T-cell (primary cell): Measurements from ENCODE around the gene UNC5A. TPM values are rescaled to one million over a fixed set of nuclear protein-coding genes. Genes with fewer than 3 reads are reported as not detected.

Source experiments
- ATAC-seq, 4 experiments: fragments of 200-7000 bp in 3 of 4; fragments of 150-1000 bp in 1 of 4; cut with Tn5 transposase; replicated peaks in 1 of 4; 1 replicate in 3 of 4; 2 replicates in 1 of 4; pipeline ENCODE4 v1.10.0; 2021; ENCODE audit warnings: moderate library complexity in 3 of 4, mild to moderate bottlenecking in 2 of 4, moderate number of reproducible peaks in 1 of 4
- CTCF ChIA-PET, 2 donors: fragments of 300-600 bp; sonication (Branson Sonifier 250); formaldehyde crosslinking; loops; one replicate each; lab custom pipeline; 2022; ENCODE audit warnings: antibody characterized with exemption in 2 of 2; lab: Charles Lee
- POLR2A ChIA-PET, 2 donors: fragments of 300-600 bp; sonication (Branson Sonifier 250); formaldehyde crosslinking; loops; one replicate each; lab custom pipeline; 2022; ENCODE audit warnings: antibody characterized with exemption in 2 of 2; lab: Charles Lee
- DNase-seq, 35 experiments: peaks; one replicate each; pipeline versions ENCODE4 v3.0.0 to v3.0.0-alpha.2; 2013 to 2023
- H3K27ac ChIP-seq: one replicate; pipeline ENCODE4 v1.5.1; 2013; ENCODE audit warnings: low read length
- H3K27me3 ChIP-seq, 2 experiments: replicated peaks in 1 of 2; 1 replicate in 1 of 2; 2 replicates in 1 of 2; pipeline versions ENCODE4 v1.6.1 to v1.7.0; 2013; ENCODE audit warnings: low read length in 1 of 2, mixed read lengths in 1 of 2; ENCODE audit not compliant: control insufficient read depth in 2 of 2, insufficient read depth in 2 of 2; ENCODE audit errors: extremely low read depth in 1 of 2
- H3K36me3 ChIP-seq, 2 donors: 1 replicate in 1 of 2; 2 replicates in 1 of 2; pipeline versions ENCODE4 v1.6.1 to v1.7.0; 2013; ENCODE audit warnings: low read length in 1 of 2; ENCODE audit not compliant: control insufficient read depth in 2 of 2, insufficient read depth in 1 of 2; ENCODE audit errors: extremely low read depth in 1 of 2
- H3K4me1 ChIP-seq, 2 experiments: 1 replicate in 1 of 2; 2 replicates in 1 of 2; pipeline versions ENCODE4 v1.6.1 to v1.7.0; 2013; ENCODE audit warnings: low read length in 2 of 2, mixed read lengths in 1 of 2; ENCODE audit not compliant: insufficient read depth in 2 of 2, control insufficient read depth in 1 of 2; ENCODE audit errors: extremely low read depth in 1 of 2
- H3K4me3 ChIP-seq, 2 donors: 1 replicate in 1 of 2; 2 replicates in 1 of 2; pipeline versions ENCODE4 v1.5.1 to v1.7.0; 2013; ENCODE audit warnings: mild to moderate bottlenecking in 2 of 2, low read length in 1 of 2, moderate library complexity in 1 of 2; ENCODE audit not compliant: control insufficient read depth in 1 of 2; ENCODE audit errors: extremely low read depth in 1 of 2
- H3K9me3 ChIP-seq: 2 replicates; pipeline ENCODE4 v1.7.0; 2013
- H3K27ac Mint-ChIP-seq, 2 donors: one replicate each; pipeline ENCODE4 v1.8.0; 2020 to 2021; ENCODE audit warnings: mild to moderate bottlenecking in 2 of 2, mixed read lengths in 2 of 2
- H3K27me3 Mint-ChIP-seq, 2 donors: one replicate each; pipeline ENCODE4 v1.8.0; 2021 to 2022; ENCODE audit warnings: mixed read lengths in 2 of 2
- H3K36me3 Mint-ChIP-seq: one replicate; pipeline ENCODE4 v1.8.0; 2021; ENCODE audit warnings: mixed read lengths
- H3K4me1 Mint-ChIP-seq, 3 donors: one replicate each; pipeline ENCODE4 v1.8.0; 2020 to 2022; ENCODE audit warnings: mixed read lengths in 3 of 3, mild to moderate bottlenecking in 1 of 3
- H3K4me3 Mint-ChIP-seq, 3 donors: one replicate each; pipeline ENCODE4 v1.8.0; 2020 to 2022; ENCODE audit warnings: mild to moderate bottlenecking in 3 of 3, mixed read lengths in 3 of 3, moderate library complexity in 3 of 3
- H3K9me3 Mint-ChIP-seq, 3 donors: one replicate each; pipeline ENCODE4 v1.8.0; 2020 to 2022; ENCODE audit warnings: mixed read lengths in 3 of 3
- whole genome bisulfite sequencing: methylation state at CpG from one replicate; pipeline ENCODE4 v1.1.5; 2013; ENCODE audit warnings: missing lambda C conversion rate; ENCODE audit not compliant: insufficient coverage; 5-methylcytosine and 5-hydroxymethylcytosine counted together
- total RNA-seq, 35 experiments: library from RNA in 6 of 35; stranded (reverse) in 6 of 35; fragments of 120-200 nt in 1 of 35; gene quantifications; one replicate each; pipeline versions ENCODE4 v1.2.1 to v1.2.4 and lab custom pipeline; 2013 to 2026

The UNC5A gene
- total RNA-seq, 5 donors from 2014 or later (not counting 1 experiment from before 2014, with no cell fraction given): not detected

- Mint-ChIP-seq H3K4me3 (no peak overlapping the region), H3K4me1 (no peaks in the 10 kb centered on the region), H3K27me3 (peaks cover 27 to 50% of the 10 kb centered on the region in 2 donors), H3K27ac (no peak overlapping the region), H3K36me3 (no peaks in the 10 kb centered on the region), H3K9me3 (no peaks in the 10 kb centered on the region)
- Histone ChIP-seq H3K4me3 (no peak overlapping the region), H3K4me1 (no peaks in the 10 kb centered on the region), H3K27me3 (peaks cover 0 to 64% of the 10 kb centered on the region in 2 experiments), H3K9me3 (no peaks in the 10 kb centered on the region), H3K36me3 (no peaks in the 10 kb centered on the region), H3K27ac (no peak overlapping the region)
- DNase-seq (no peak), ATAC-seq (no peak)
- WGBS: 63% methylated on average over 9 of the region's 15 CpGs
- ChIA-PET CTCF (no interaction called here), POLR2A (no interaction called here)
Measured at GRCh38 chr5:176836811-176837706, 26.7 kb downstream of the UNC5A start.

GRCh38 chr5:176837707-176838115 is 27.4 kb downstream of the UNC5A start:
- DNase-seq (peak; percentile 14 to 81 (median 67)), ATAC-seq (peak; percentile 71 to 82 (median 74))
- peaks cover 21 to 47% of the 10 kb centered on the region in 2 donors for H3K27me3 Mint-ChIP-seq
- no peaks in the 10 kb centered on the region for H3K36me3 ChIP-seq
- no peaks in the 10 kb centered on the region for H3K4me1 Mint-ChIP-seq
- no peak overlapping the region for H3K27ac ChIP-seq
- no peak overlapping the region for H3K4me3 Mint-ChIP-seq
- 11% methylated on average over 10 of the region's 16 CpGs for WGBS
- ChIA-PET CTCF (no interaction called here), POLR2A (no interaction called here)
- no peak overlapping the region for H3K4me3 ChIP-seq
- no peaks in the 10 kb centered on the region for H3K9me3 Mint-ChIP-seq
- no peak overlapping the region for H3K27ac Mint-ChIP-seq
- no peaks in the 10 kb centered on the region for H3K36me3 Mint-ChIP-seq
- no peaks in the 10 kb centered on the region for H3K4me1 ChIP-seq
- peaks cover 0 to 62% of the 10 kb centered on the region in 2 experiments for H3K27me3 ChIP-seq
- no peaks in the 10 kb centered on the region for H3K9me3 ChIP-seq

- Mint-ChIP-seq H3K4me3 (no peak overlapping the region), H3K27ac (no peak overlapping the region), H3K9me3 (no peaks in the 10 kb centered on the region), H3K4me1 (no peaks in the 10 kb centered on the region), H3K36me3 (no peaks in the 10 kb centered on the region), H3K27me3 (peaks cover 26 to 58% of the 10 kb centered on the region in 2 donors)
- Histone ChIP-seq H3K36me3 (no peaks in the 10 kb centered on the region), H3K4me1 (no peaks in the 10 kb centered on the region), H3K27me3 (peaks cover 0 to 77% of the 10 kb centered on the region in 2 experiments), H3K9me3 (no peaks in the 10 kb centered on the region), H3K4me3 (no peak overlapping the region), H3K27ac (no peak overlapping the region)
- ATAC-seq: no peak
- POLR2A ChIA-PET: no interaction called here
- CTCF ChIA-PET: no interaction called here
- no peak for DNase-seq
- WGBS: 67% methylated on average over 19 of the region's 21 CpGs
Measured at GRCh38 chr5:176843673-176844072, 33.3 kb downstream of the UNC5A start.

- H3K36me3 ChIP-seq: no peaks in the 10 kb centered on the region
- Mint-ChIP-seq H3K27ac (no peak overlapping the region), H3K27me3 (peaks cover 26 to 57% of the 10 kb centered on the region in 2 donors), H3K36me3 (no peaks in the 10 kb centered on the region), H3K4me1 (no peaks in the 10 kb centered on the region), H3K9me3 (no peaks in the 10 kb centered on the region), H3K4me3 (no peak overlapping the region)
- DNase-seq (no peak), ATAC-seq (no peak)
- H3K4me3 ChIP-seq: no peak overlapping the region
- H3K9me3 ChIP-seq: no peaks in the 10 kb centered on the region
- no peaks in the 10 kb centered on the region for H3K4me1 ChIP-seq
- no peak overlapping the region for H3K27ac ChIP-seq
- peaks cover 0 to 76% of the 10 kb centered on the region in 2 experiments for H3K27me3 ChIP-seq
- 65% methylated on average over 10 of the region's 10 CpGs for WGBS
- CTCF ChIA-PET: no interaction called here
- POLR2A ChIA-PET: no interaction called here
Measured at GRCh38 chr5:176844281-176844680, 33.9 kb downstream of the UNC5A start.

- Histone ChIP-seq H3K27ac (no peak overlapping the region), H3K36me3 (no peaks in the 10 kb centered on the region), H3K27me3 (peaks cover 0 to 76% of the 10 kb centered on the region in 2 experiments), H3K4me1 (no peaks in the 10 kb centered on the region), H3K9me3 (no peaks in the 10 kb centered on the region), H3K4me3 (no peak overlapping the region)
- ChIA-PET CTCF (no interaction called here), POLR2A (no interaction called here)
- H3K36me3 Mint-ChIP-seq: no peaks in the 10 kb centered on the region
- ATAC-seq (no peak), DNase-seq (no peak)
- H3K4me1 Mint-ChIP-seq: no peaks in the 10 kb centered on the region
- no peak overlapping the region for H3K27ac Mint-ChIP-seq
- no peaks in the 10 kb centered on the region for H3K9me3 Mint-ChIP-seq
- peaks cover 28 to 59% of the 10 kb centered on the region in 2 donors for H3K27me3 Mint-ChIP-seq
- no peak overlapping the region for H3K4me3 Mint-ChIP-seq
- 71% methylated on average over 20 of the region's 21 CpGs for WGBS
Measured at GRCh38 chr5:176844706-176845391, 34.5 kb downstream of the UNC5A start.

GRCh38 chr5:176845392-176845713 is 35.0 kb downstream of the UNC5A start:
- Mint-ChIP-seq H3K27ac (no peak overlapping the region), H3K36me3 (no peaks in the 10 kb centered on the region), H3K9me3 (no peaks in the 10 kb centered on the region), H3K4me1 (no peaks in the 10 kb centered on the region), H3K4me3 (no peak overlapping the region), H3K27me3 (peaks cover 32 to 59% of the 10 kb centered on the region in 2 donors)
- H3K4me3 ChIP-seq: no peak overlapping the region
- H3K27me3 ChIP-seq: peaks cover 0 to 74% of the 10 kb centered on the region in 2 experiments
- POLR2A ChIA-PET: no interaction called here
- H3K27ac ChIP-seq: no peak overlapping the region
- H3K9me3 ChIP-seq: no peaks in the 10 kb centered on the region
- WGBS: 86% methylated on average over 6 of the region's 6 CpGs
- no peak for DNase-seq
- ATAC-seq: no peak
- H3K36me3 ChIP-seq: no peaks in the 10 kb centered on the region
- H3K4me1 ChIP-seq: no peaks in the 10 kb centered on the region
- CTCF ChIA-PET: no interaction called here
